Left lung (tissue), 14 donors: ENCODE measurements around the gene CFAP221. TPM values are rescaled to one million over a fixed set of nuclear protein-coding genes. Genes with fewer than 3 reads are reported as not detected.
A peak's percentile ranks its signal among the peaks of the same experiment; 100 is the strongest.

Experiments used
- ATAC-seq: fragments of 200-7000 bp; cut with Tn5 transposase; one replicate; pipeline ENCODE4 v1.9.1; 2020; ENCODE audit warnings: moderate library complexity
- DNase-seq, 4 donors: peaks; one replicate each; pipeline ENCODE4 v3.0.0-alpha.2; 2013 to 2020
- H3K27ac ChIP-seq, 2 donors: fragments of 200-600 bp; sonication (generic) in 1 of 2; one replicate each; pipeline versions ENCODE4 v1.5.0 to v1.8.0; 2020 to 2021
- H3K27me3 ChIP-seq, 2 donors: fragments of 200-600 bp; sonication (generic) in 1 of 2; one replicate each; pipeline versions ENCODE4 v1.5.0 to v1.8.0; 2020 to 2021
- H3K36me3 ChIP-seq, 2 donors: fragments of 200-600 bp; sonication (generic) in 1 of 2; one replicate each; pipeline versions ENCODE4 v1.5.0 to v1.8.0; 2020 to 2021
- H3K4me1 ChIP-seq, 2 donors: fragments of 200-600 bp; one replicate each; pipeline ENCODE4 v1.8.0; 2021
- H3K4me3 ChIP-seq, 2 donors: fragments of 200-600 bp; sonication (generic) in 1 of 2; one replicate each; pipeline versions ENCODE4 v1.5.0 to v1.8.0; 2020 to 2021; ENCODE audit warnings: mild to moderate bottlenecking in 1 of 2
- H3K9me3 ChIP-seq, 2 donors: fragments of 200-600 bp; sonication (generic) in 1 of 2; one replicate each; pipeline versions ENCODE4 v1.5.0 to v1.8.0; 2020 to 2021
- intact Hi-C, 2 donors: fragments of 100-400 bp; cut with DNase I; formaldehyde crosslinking; loops; one replicate each; pipeline versions ENCODE4 v1.11.2 to v1.14.2; 2022
- long read RNA-seq, 12 donors: library from polyadenylated mRNA in 2 of 12; unstranded in 2 of 12; transcript quantifications; one replicate each; pipeline ENCODE4 v2.0.0 and lab custom pipeline, GENCODE V29; 2019 to 2026
- polyA plus RNA-seq, 6 donors: library from polyadenylated mRNA; unstranded; fragments of 120-200 nt; gene quantifications; one replicate each; pipeline ENCODE4 v1.2.1, GENCODE V29; 2013; ENCODE audit not compliant: insufficient read length in 6 of 6
- total RNA-seq, 2 donors: library from RNA; stranded (reverse); fragmentation: NEBNext Ultra II Directional; extraction: Animal tissue kit (Norgen Biotek cat#: 25700); gene quantifications; one replicate each; pipeline ENCODE4 v1.2.1, GENCODE V29; 2021
- TF ChIP-seq, protein P1 (sequence below), 2 donors: fragments of 200-600 bp; sonication (generic) in 1 of 2; IDR thresholded peaks; one replicate each; pipeline versions ENCODE4 v1.5.0 to v1.8.0; 2021; ENCODE audit warnings: antibody characterized with exemption in 2 of 2
- donor health status: DM: no; HTN: yes; CAD: no.
- donor health status: DM: no; HTN: no; CAD: no.

The CFAP221 gene
- 10 to 100 TPM; 20.0 to 20.8 TPM for total RNA-seq
- polyA plus RNA-seq, result 10 to 100 TPM; 10.6 to 18.0 (median 16.5) TPM
- long read RNA-seq, donor 1, result 0 reads
- long read RNA-seq, donor 2, result 0 reads
- long read RNA-seq, donor 3, result 0 reads
- long read RNA-seq, donor 4, partial matches to known transcripts, result 3 of 5 reads
- long read RNA-seq, donor 4, other reads (novel, unspliced or antisense), result 2 of 5 reads
- long read RNA-seq, donor 5, result 0 reads
- long read RNA-seq, donor 6, partial matches to known transcripts, result 5 of 5 reads
- long read RNA-seq, donor 6, other reads (novel, unspliced or antisense), result 0 of 5 reads
- long read RNA-seq, donor 7, result 0 reads
- long read RNA-seq, donor 8, result 0 reads
- long read RNA-seq, donor 9, result 0 reads
- long read RNA-seq, donor 10, partial matches to known transcripts, result 4 of 6 reads
- long read RNA-seq, donor 10, other reads (novel, unspliced or antisense), result 2 of 6 reads
- long read RNA-seq, donor 11, partial matches to known transcripts, result 0 of 1 reads
- long read RNA-seq, donor 11, other reads (novel, unspliced or antisense), result 0 of 1 reads
- long read RNA-seq, donor 12, partial matches to known transcripts, result 0 of 2 reads
- long read RNA-seq, donor 12, other reads (novel, unspliced or antisense), result 0 of 2 reads

DNA sequence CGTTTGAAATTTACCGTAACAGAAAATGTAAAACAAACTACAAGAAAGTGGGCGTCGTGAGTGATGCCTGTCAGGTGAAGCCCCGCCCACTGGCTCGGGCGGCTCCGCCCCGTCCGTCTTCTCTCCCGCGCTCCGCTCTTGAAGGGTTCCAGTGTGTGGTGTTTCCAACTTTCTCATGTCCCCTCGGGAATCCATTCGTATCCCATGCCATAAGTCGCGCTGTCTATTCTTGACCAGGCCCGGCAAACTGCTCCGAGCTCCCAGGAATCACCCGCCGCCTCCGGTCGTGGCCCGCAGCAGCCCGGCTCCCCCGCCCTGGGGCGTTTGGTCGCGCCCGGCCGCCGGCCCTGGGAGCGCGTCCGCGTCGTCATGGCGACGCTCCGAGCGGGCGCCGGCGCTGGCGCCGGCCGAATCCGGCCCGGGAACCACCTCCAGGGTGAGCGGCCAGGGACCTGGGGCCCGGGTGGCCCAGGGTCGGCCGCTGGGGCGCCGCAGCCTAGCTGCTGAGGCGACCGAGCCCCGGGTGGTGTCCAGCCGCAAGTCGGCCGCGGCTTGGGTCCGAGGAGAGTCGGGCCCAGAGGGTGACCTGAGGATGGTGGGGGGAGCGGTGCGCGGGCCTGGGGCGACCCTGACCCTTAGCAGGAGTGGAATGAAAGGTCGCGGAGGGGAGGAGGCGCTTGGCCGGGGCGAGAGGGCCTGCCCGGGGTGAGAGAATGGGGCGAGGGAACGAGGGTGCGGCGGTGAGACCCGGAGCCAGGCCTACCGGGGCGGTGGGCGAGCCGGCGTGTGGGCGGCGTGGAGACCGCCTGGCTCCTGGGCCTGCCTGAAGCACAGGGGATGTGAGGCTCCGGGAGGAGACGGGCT is at the start of gene CFAP221:
TSS of gene CFAP221 (plus strand) at position 375 of the 864 bp plus-strand sequence. CDS start 1,683 bp downstream, outside the sequence.
- TF ChIP-seq, protein P1, sequence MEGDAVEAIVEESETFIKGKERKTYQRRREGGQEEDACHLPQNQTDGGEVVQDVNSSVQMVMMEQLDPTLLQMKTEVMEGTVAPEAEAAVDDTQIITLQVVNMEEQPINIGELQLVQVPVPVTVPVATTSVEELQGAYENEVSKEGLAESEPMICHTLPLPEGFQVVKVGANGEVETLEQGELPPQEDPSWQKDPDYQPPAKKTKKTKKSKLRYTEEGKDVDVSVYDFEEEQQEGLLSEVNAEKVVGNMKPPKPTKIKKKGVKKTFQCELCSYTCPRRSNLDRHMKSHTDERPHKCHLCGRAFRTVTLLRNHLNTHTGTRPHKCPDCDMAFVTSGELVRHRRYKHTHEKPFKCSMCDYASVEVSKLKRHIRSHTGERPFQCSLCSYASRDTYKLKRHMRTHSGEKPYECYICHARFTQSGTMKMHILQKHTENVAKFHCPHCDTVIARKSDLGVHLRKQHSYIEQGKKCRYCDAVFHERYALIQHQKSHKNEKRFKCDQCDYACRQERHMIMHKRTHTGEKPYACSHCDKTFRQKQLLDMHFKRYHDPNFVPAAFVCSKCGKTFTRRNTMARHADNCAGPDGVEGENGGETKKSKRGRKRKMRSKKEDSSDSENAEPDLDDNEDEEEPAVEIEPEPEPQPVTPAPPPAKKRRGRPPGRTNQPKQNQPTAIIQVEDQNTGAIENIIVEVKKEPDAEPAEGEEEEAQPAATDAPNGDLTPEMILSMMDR (IDR thresholded peaks at IDR 0.05), result no peak
- intact Hi-C loops, result no loop called here
- H3K4me1 ChIP-seq, result peaks cover 0 to 22% of the 10 kb centered on the region in 2 donors

DNA sequence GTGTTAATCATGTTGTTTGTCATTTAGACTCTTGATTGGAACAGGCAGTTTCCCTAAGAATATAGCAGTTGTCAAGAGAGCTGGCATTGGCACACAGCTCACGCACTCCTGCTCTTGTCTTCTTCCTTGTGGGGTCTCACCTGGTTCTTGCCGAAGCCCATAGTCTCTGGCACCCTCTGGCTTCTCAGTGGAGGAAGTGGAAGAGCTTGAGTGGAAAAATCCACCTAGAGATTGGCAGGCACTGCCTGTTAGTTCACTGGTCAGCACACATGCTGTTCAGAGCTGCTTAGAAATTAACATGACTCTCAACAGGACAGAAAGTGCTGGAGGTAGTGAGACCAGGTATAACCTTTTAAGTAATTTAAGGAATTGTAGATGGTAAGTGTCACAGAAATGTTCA is 48.3 kb upstream of the CFAP221 start:
- intact Hi-C loops, result no loop called here
- H3K36me3 ChIP-seq, result no peaks in the 10 kb centered on the region
- ATAC-seq (peak; percentile 77), DNase-seq (no peak)
- no peaks in the 10 kb centered on the region for H3K27me3 ChIP-seq
- TF ChIP-seq, protein P1 (IDR thresholded peaks at IDR 0.05), result no peak
- no peak overlapping the region for H3K4me3 ChIP-seq
- H3K27ac ChIP-seq, result peak overlapping the region in 1 of 2 donors; percentile 39
- peaks cover 0 to 17% of the 10 kb centered on the region in 2 donors for H3K9me3 ChIP-seq
- H3K4me1 ChIP-seq, result peaks cover 0 to 12% of the 10 kb centered on the region in 2 donors

More for the DNA sequence above, at the start of gene CFAP221:
- peak; percentile 90 for ATAC-seq
- peak within 1 kb of the TSS; percentile 50 to 58 for H3K4me3 ChIP-seq
- H3K27ac ChIP-seq, result peak within 1 kb of the TSS; percentile 78 to 87
- H3K9me3 ChIP-seq, result no peaks in the 10 kb centered on the region
- H3K36me3 ChIP-seq, result no peaks in the 10 kb centered on the region
- DNase-seq, result peak; percentile 76 to 88 (median 80)
- peaks cover 0 to 44% of the 10 kb centered on the region in 2 donors for H3K27me3 ChIP-seq

DNA sequence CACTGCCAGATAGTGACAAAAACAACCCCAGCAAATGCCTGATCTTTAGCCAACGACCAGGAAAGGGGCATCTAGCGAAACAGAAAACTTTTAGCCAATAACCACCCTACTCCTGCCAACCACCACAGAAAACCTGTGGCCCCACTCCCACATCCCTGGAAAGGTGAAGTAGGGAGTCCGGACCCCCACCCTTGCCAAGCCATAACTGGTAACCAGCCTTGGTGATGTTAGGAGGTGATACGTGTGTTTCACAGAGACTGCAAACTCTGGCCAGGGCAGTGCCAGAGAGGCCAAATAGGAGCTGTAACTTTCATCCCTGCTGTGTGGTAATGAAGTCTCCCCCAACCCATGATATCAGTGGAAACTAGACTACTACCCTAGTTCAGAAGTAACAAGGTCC is 47.6 kb upstream of the CFAP221 start:
- no peak for DNase-seq
- Histone ChIP-seq H3K4me1 (peaks cover 0 to 7% of the 10 kb centered on the region in 2 donors), H3K36me3 (no peaks in the 10 kb centered on the region), H3K27ac (no peak overlapping the region), H3K4me3 (no peak overlapping the region), H3K27me3 (no peaks in the 10 kb centered on the region), H3K9me3 (peaks cover 0 to 17% of the 10 kb centered on the region in 2 donors)
- TF ChIP-seq, protein P1 (IDR thresholded peaks at IDR 0.05), result no peak
- ATAC-seq, result no peak
- intact Hi-C loops, result no loop called here

DNA sequence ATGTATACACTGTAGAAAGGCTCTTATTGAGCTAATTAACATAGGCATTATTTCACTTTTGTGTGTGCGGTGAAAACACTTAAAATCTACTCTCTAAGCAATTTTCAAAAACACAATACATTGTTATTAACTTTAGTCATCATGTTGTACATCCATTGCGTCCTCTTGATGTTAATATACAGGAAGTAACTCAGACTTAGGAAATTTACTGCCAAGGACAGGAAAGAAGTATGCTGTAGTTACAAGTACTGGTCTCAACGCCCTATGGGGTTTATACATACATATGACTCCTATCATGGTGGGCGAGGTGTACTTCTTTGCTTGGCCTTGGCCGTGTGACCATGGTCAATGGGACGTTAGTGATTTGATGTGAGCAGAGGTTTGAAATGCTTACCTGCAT is 35.5 kb upstream of the CFAP221 start:
- no peak for ATAC-seq
- no peaks in the 10 kb centered on the region for H3K36me3 ChIP-seq
- no peaks in the 10 kb centered on the region for H3K4me1 ChIP-seq
- H3K27ac ChIP-seq, result no peak overlapping the region
- intact Hi-C loops, result no loop called here
- peaks cover 0 to 4% of the 10 kb centered on the region in 2 donors for H3K9me3 ChIP-seq
- H3K4me3 ChIP-seq, result no peak overlapping the region
- TF ChIP-seq, protein P1 (IDR thresholded peaks at IDR 0.05), result no peak
- no peaks in the 10 kb centered on the region for H3K27me3 ChIP-seq
- DNase-seq, result no peak
